IMR-90 (cell line): ENCODE results near the gene NANS. TPM values are rescaled to one million over a fixed set of nuclear protein-coding genes. Genes with fewer than 3 reads are reported as not detected.

Source experiments
- BHLHE40 ChIP-seq: fragments of 150-350 bp; IDR thresholded peaks from 2 replicates; pipeline ENCODE4 v1.6.1; 2016; ENCODE audit warnings: mild to moderate bottlenecking, low read depth, low read length
- MAFK ChIP-seq: IDR thresholded peaks from 2 replicates; pipeline ENCODE4 v1.6.1; 2012; ENCODE audit warnings: low read depth, low read length, improper control_type of control experiment
- RAD21 ChIP-seq: IDR thresholded peaks from 2 replicates; pipeline ENCODE4 v1.6.1; 2012; ENCODE audit warnings: low read length, improper control_type of control experiment
- RFX5 ChIP-seq: IDR thresholded peaks from 2 replicates; pipeline ENCODE4 v1.8.0; 2012; ENCODE audit warnings: low read depth, mild to moderate bottlenecking, low read length, moderate library complexity
- SMC3 ChIP-seq: fragments of 150-350 bp; IDR thresholded peaks from 2 replicates; pipeline ENCODE4 v1.6.1; 2016; ENCODE audit warnings: low read depth, mild to moderate bottlenecking, antibody characterized with exemption, low read length, moderate library complexity
- polyA plus RNA-seq, 3 experiments: library from polyadenylated mRNA; depleted of rRNA; stranded (reverse); fragments of >200 nt; gene quantifications; 2 replicates each; pipeline ENCODE4 v1.2.3, GENCODE V29; 2012; ENCODE audit warnings: low replicate concordance in 1 of 3
- total RNA-seq: library from RNA; depleted of rRNA; stranded (reverse); fragments of >200 nt; gene quantifications from 2 replicates; pipeline ENCODE4 v1.2.3, GENCODE V29; 2012
- TF ChIP-seq, protein P1 (sequence below): fragments of 150-350 bp; IDR thresholded peaks from 2 replicates; pipeline ENCODE4 v1.6.1; 2016; ENCODE audit warnings: low read depth, mild to moderate bottlenecking, low read length, moderate library complexity, borderline replicate concordance

Gene NANS
- total and polyA plus RNA-seq, 2 of the 4 experiments (the other 2 are of a cell fraction): 210 to 306 TPM

DNA sequence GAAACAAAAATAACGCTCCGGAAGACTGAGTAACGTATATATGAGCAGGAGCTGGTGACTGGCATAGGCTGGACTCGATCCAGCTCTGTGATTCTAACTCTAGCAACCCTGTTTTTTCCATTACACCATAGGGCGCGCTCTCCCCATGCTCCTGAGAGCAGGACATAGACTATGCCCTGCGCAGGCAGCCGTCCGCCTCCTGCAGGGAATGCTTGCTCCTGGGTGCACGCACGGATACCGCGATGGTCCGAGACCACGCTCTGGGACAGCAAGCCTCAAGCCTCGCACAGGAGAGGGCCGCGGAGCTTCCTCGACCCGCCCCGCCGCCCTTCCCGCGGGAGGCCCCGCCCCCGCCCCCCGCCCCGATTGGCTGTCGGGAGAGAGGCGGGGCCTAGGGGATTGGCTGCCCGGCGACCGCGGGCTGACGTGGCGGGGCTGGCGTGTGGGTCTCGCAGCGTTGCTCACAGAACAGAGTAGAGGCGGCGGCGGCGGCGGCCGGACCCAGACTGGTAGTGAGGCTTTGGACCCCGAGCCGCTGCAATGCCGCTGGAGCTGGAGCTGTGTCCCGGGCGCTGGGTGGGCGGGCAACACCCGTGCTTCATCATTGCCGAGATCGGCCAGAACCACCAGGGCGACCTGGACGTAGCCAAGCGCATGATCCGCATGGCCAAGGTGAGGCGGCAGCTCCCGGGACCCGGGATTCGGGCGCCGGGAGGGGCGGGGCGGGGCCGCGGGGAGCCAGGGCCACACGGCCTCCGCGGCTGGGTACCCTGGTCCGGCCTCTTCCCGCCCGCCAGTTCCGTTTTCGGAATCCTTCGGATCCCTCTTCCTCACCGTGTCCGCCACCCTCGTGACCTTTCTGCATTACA lies at the start of gene NANS (continued):
- TF ChIP-seq, protein P1, sequence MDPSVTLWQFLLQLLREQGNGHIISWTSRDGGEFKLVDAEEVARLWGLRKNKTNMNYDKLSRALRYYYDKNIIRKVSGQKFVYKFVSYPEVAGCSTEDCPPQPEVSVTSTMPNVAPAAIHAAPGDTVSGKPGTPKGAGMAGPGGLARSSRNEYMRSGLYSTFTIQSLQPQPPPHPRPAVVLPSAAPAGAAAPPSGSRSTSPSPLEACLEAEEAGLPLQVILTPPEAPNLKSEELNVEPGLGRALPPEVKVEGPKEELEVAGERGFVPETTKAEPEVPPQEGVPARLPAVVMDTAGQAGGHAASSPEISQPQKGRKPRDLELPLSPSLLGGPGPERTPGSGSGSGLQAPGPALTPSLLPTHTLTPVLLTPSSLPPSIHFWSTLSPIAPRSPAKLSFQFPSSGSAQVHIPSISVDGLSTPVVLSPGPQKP: no peak
- TF ChIP-seq MAFK: no peak
- no peak for TF ChIP-seq RFX5
- TF ChIP-seq BHLHE40: 0 out of 2 replicates have a peak, but pooled peaks have one; percentile 30
- peak; percentile 33; the same call in 1 of the 2 replicates for TF ChIP-seq RAD21
- TF ChIP-seq SMC3: peak; percentile 19; the same call in 1 of the 2 replicates
